ENCODE data around the gene SSTR3. TPM values are rescaled to one million over a fixed set of nuclear protein-coding genes. Genes with fewer than 3 reads are reported as not detected.

SSTR3 gene
- total and polyA plus RNA-seq, 2 of the 4 experiments (the other 2 are of a cell fraction), result under 0.01 to 0.07 TPM

- Histone ChIP-seq H4K8ac (ENCODE audit: low read depth in 2 of 2, low read length in 2 of 2) (no peak overlapping the region), H2AFZ (replicated peaks; ENCODE audit: low read length, poor library complexity) (no peak overlapping the region), H3K36me3 (ENCODE audit: control insufficient read depth, insufficient read depth, low read length) (no peaks in the 10 kb centered on the region), H2BK15ac (ENCODE audit: low read depth, low read length) (no peak overlapping the region), H3K18ac (ENCODE audit: low read depth, low read length) (no peak overlapping the region), H2AK5ac (ENCODE audit: low read depth, low read length) (no peak overlapping the region), H3K56ac (ENCODE audit: extremely low read depth, insufficient read depth, low read length) (no peak overlapping the region), H2BK20ac (ENCODE audit: low read depth, low read length) (no peak overlapping the region), H3K9ac (ENCODE audit: low read depth, low read length) (no peak overlapping the region), H3K27ac (ENCODE audit: insufficient read depth, low read length) (no peak overlapping the region), H3K4ac (ENCODE audit: low read depth, low read length) (no peak overlapping the region), H3K9me3 (ENCODE audit: control insufficient read depth, insufficient read depth, low read length) (no peaks in the 10 kb centered on the region), H2BK120ac (ENCODE audit: low read depth, low read length) (no peak overlapping the region), H3K4me2 (ENCODE audit: low read depth, low read length) (no peak overlapping the region), H3K79me1 (ENCODE audit: low read depth in 1 of 2, low read length in 2 of 2) (no peaks in the 10 kb centered on the region), H2BK5ac (ENCODE audit: low read depth, low read length, poor library complexity, severe bottlenecking) (no peak overlapping the region), H3K23ac (ENCODE audit: low read depth, low read length) (no peak overlapping the region), H3K9me1 (ENCODE audit: insufficient read depth, low read length) (peaks cover 4% of the 10 kb centered on the region; the same call in 1 of the 2 replicates), H4K20me1 (ENCODE audit: insufficient read depth, low read length) (no peaks in the 10 kb centered on the region), H2AK9ac (replicated peaks; ENCODE audit: low read depth, low read length, poor library complexity) (no peak overlapping the region), H4K91ac (ENCODE audit: insufficient read depth, low read depth, low read length) (no peak overlapping the region), H3K27me3 (ENCODE audit: control insufficient read depth, insufficient read depth, low read length) (peaks cover 10% of the 10 kb centered on the region; the same call in 1 of the 2 replicates), H4K5ac (ENCODE audit: low read depth, low read length) (no peak overlapping the region), H3K4me3 (ENCODE audit: insufficient read depth, low read depth, low read length) (no peak overlapping the region), H3K14ac (replicated peaks; ENCODE audit: low read depth, low read length) (no peak overlapping the region), H3K4me1 (ENCODE audit: control insufficient read depth, insufficient read depth, low read length) (peaks cover 3% of the 10 kb centered on the region)
- WGBS, 2 experiments (ENCODE audit: extremely low coverage in 2 of 2, insufficient read length in 1 of 2), result no CpG with 5 or more reads among the region's 5 CpGs
- no peak for ATAC-seq (ENCODE audit: low read depth)
- POLR2A ChIA-PET (ENCODE audit: unreplicated experiment), result no interaction called here
- CTCF ChIA-PET, result no interaction called here
- in situ Hi-C loops (cut with MboI; ENCODE audit: low sequenced_read_pairs) (no loop called here), intact Hi-C loops (cut with micrococcal nuclease) (no loop called here), dilution Hi-C loops (cut with HindIII; ENCODE audit: low sequenced_read_pairs, unreplicated experiment) (no loop called here)
- TF ChIP-seq CEBPB (IDR thresholded peaks at IDR 0.05; ENCODE audit: low read depth, low read length), result no peak
- no peak for TF ChIP-seq MAFK (IDR thresholded peaks at IDR 0.05; ENCODE audit: low read depth, low read length)
- TF ChIP-seq RFX5 (IDR thresholded peaks at IDR 0.05; ENCODE audit: low read depth, low read length), result no peak
- no peak for TF ChIP-seq BHLHE40 (IDR thresholded peaks at IDR 0.05; ENCODE audit: low read depth, low read length)
- no peak for TF ChIP-seq RCOR1 (IDR thresholded peaks at IDR 0.05; ENCODE audit: insufficient replicate concordance, low read length)
- TF ChIP-seq FOS (IDR thresholded peaks at IDR 0.05; ENCODE audit: low read depth, low read length), result no peak
- TF ChIP-seq MXI1 (IDR thresholded peaks at IDR 0.05; ENCODE audit: borderline replicate concordance, low read depth, low read length), result no peak
- TF ChIP-seq POLR2A (IDR thresholded peaks at IDR 0.05; ENCODE audit: low read depth, low read length), result no peak
- no peak for TF ChIP-seq SMC3 (IDR thresholded peaks at IDR 0.05; ENCODE audit: low read depth, low read length)
- no peak for TF ChIP-seq USF2 (IDR thresholded peaks at IDR 0.05; ENCODE audit: low read depth, low read length)
- TF ChIP-seq RAD21 (IDR thresholded peaks at IDR 0.05; ENCODE audit: low read length), result no peak
- TF ChIP-seq MAZ (IDR thresholded peaks at IDR 0.05; ENCODE audit: borderline replicate concordance, low read depth, low read length), result no peak
- no peak for TF ChIP-seq ELK1 (IDR thresholded peaks at IDR 0.05; ENCODE audit: borderline replicate concordance, low read depth, low read length)
- TF ChIP-seq CHD1 (IDR thresholded peaks at IDR 0.05; ENCODE audit: low read depth, low read length), result no peak
- TF ChIP-seq NFE2L2 (IDR thresholded peaks at IDR 0.05; ENCODE audit: low read depth, low read length), result no peak
- TF ChIP-seq, protein P1, sequence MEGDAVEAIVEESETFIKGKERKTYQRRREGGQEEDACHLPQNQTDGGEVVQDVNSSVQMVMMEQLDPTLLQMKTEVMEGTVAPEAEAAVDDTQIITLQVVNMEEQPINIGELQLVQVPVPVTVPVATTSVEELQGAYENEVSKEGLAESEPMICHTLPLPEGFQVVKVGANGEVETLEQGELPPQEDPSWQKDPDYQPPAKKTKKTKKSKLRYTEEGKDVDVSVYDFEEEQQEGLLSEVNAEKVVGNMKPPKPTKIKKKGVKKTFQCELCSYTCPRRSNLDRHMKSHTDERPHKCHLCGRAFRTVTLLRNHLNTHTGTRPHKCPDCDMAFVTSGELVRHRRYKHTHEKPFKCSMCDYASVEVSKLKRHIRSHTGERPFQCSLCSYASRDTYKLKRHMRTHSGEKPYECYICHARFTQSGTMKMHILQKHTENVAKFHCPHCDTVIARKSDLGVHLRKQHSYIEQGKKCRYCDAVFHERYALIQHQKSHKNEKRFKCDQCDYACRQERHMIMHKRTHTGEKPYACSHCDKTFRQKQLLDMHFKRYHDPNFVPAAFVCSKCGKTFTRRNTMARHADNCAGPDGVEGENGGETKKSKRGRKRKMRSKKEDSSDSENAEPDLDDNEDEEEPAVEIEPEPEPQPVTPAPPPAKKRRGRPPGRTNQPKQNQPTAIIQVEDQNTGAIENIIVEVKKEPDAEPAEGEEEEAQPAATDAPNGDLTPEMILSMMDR (conservative IDR thresholded peaks at IDR 0.05; ENCODE audit: low read depth, low read length), result no peak
- no TSS peak for BruUV-seq (replicated peaks)
- no peak for DNase-seq
These were observed 8.1 kb downstream of the SSTR3 start for GRCh38 chr22:37204045-37204655.
